K562 (cell line): Measurements from ENCODE around the gene PSMD13. TPM values are rescaled to one million over a fixed set of nuclear protein-coding genes. Genes with fewer than 3 reads are reported as not detected.

ENCODE experiments used
- CBX1 ChIP-seq: sonication (generic); IDR thresholded peaks from 2 replicates; pipeline ENCODE4 v1.6.1; 2016; ENCODE audit warnings: antibody characterized with exemption, low read depth, mild to moderate bottlenecking
- CCNT2 ChIP-seq: IDR thresholded peaks from 2 replicates; pipeline ENCODE4 v1.6.1; 2011; ENCODE audit warnings: borderline replicate concordance, low read depth, mild to moderate bottlenecking, moderate library complexity, mixed read lengths, low read length; ENCODE audit not compliant: insufficient read length; ENCODE audit errors: extremely low read depth
- JUNB ChIP-seq: fragments of 450-650 bp; formaldehyde crosslinking; conservative IDR thresholded peaks from 2 replicates; pipeline ENCODE4 v1.4.0; 2020; ENCODE audit warnings: mild to moderate bottlenecking
- KLF13 ChIP-seq: fragments of 450-650 bp; IDR thresholded peaks from 2 replicates; pipeline ENCODE4 v1.6.1; 2016; ENCODE audit warnings: missing genetic modification characterization, low read depth, mild to moderate bottlenecking, missing compliant biosample characterization, moderate library complexity, borderline replicate concordance
- MCM5 ChIP-seq: fragments of 450-650 bp; IDR thresholded peaks from 2 replicates; pipeline ENCODE4 v1.6.1; 2016; ENCODE audit warnings: low read depth
- NBN ChIP-seq: fragments of 450-650 bp; IDR thresholded peaks from 2 replicates; pipeline ENCODE4 v1.6.1; 2016; ENCODE audit warnings: low read depth, mild to moderate bottlenecking
- NCOA1 ChIP-seq: fragments of 450-650 bp; IDR thresholded peaks from 2 replicates; pipeline ENCODE4 v1.6.1; 2016; ENCODE audit warnings: low read depth
- NFATC3 ChIP-seq: fragments of 450-650 bp; IDR thresholded peaks from 2 replicates; pipeline ENCODE4 v1.6.1; 2017; ENCODE audit warnings: mild to moderate bottlenecking
- PHF20 ChIP-seq: fragments of 450-650 bp; IDR thresholded peaks from 2 replicates; pipeline ENCODE4 v1.6.1; 2018; ENCODE audit not compliant: partially characterized antibody
- RB1 ChIP-seq: fragments of 450-650 bp; IDR thresholded peaks from 2 replicates; pipeline ENCODE4 v1.6.1; 2017; ENCODE audit warnings: low read depth, mild to moderate bottlenecking
- TEAD4 ChIP-seq, 2 experiments: sonication (generic) in 1 of 2; formaldehyde crosslinking in 1 of 2; IDR thresholded peaks; 2 replicates each; pipeline versions ENCODE4 v1.6.1 to v1.8.0; 2012 to 2022; ENCODE audit warnings: borderline replicate concordance in 1 of 2, inconsistent platforms in 1 of 2, low read length in 1 of 2, mild to moderate bottlenecking in 1 of 2, missing genetic modification reagents in 1 of 2
- ZC3H8 ChIP-seq: fragments of 450-650 bp; IDR thresholded peaks from 2 replicates; pipeline ENCODE4 v1.6.1; 2017
- ZFP1 ChIP-seq: fragments of 450-650 bp; formaldehyde crosslinking; IDR thresholded peaks from 2 replicates; pipeline ENCODE4 v1.4.0; 2020; ENCODE audit warnings: mild to moderate bottlenecking, mixed read lengths
- ZNF274 ChIP-seq: IDR thresholded peaks from 2 replicates; pipeline ENCODE4 v1.6.1; 2011; ENCODE audit warnings: low read depth, mild to moderate bottlenecking, low read length, moderate library complexity, borderline replicate concordance
- ZNF347 ChIP-seq: fragments of 450-650 bp; formaldehyde crosslinking; IDR thresholded peaks from 2 replicates; pipeline ENCODE4 v1.4.0; 2020; ENCODE audit warnings: low read depth, mild to moderate bottlenecking, moderate library complexity
- ZNF408 ChIP-seq: fragments of 250-450 bp; sonication (Bioruptor Pico); IDR thresholded peaks from 2 replicates; pipeline ENCODE4 v1.4.0; 2020; ENCODE audit warnings: low read depth, mild to moderate bottlenecking, moderate library complexity
- ZNF766 ChIP-seq: fragments of 200-800 bp; sonication (Bioruptor generic); conservative IDR thresholded peaks from 2 replicates; pipeline ENCODE4 v1.6.1; 2016; ENCODE audit warnings: missing genetic modification characterization, missing compliant biosample characterization
- ZSCAN32 ChIP-seq: fragments of 450-650 bp; formaldehyde crosslinking; IDR thresholded peaks from 2 replicates; pipeline ENCODE4 v1.4.0; 2020; ENCODE audit warnings: mild to moderate bottlenecking, moderate library complexity
- polyA plus RNA-seq, 8 experiments: library from polyadenylated mRNA; depleted of rRNA in 4 of 8; stranded (reverse) in 5 of 8; unstranded in 3 of 8; fragments of >200 nt; fragmentation: Nextera tagmentation in 2 of 8; fragmentation: Illumina TruSeq in 1 of 8; extraction: Ambion mirVana in 2 of 8; extraction: Trizol in 1 of 8; gene quantifications; 2 replicates each; pipeline versions ENCODE4 v1.2.1 to v1.2.3, GENCODE V29; 2011 to 2014; ENCODE audit warnings: inconsistent platforms in 1 of 8, missing spikeins in 1 of 8
- total RNA-seq, 7 experiments: library from RNA; depleted of rRNA in 6 of 7; stranded (reverse); fragments of >200 nt in 6 of 7; fragmentation: Illumina TruSeq in 2 of 7; extraction: Trizol in 2 of 7; gene quantifications; 2 replicates each; pipeline versions ENCODE4 v1.2.1 to v1.2.3, GENCODE V29; 2011 to 2021; ENCODE audit warnings: low replicate concordance in 1 of 7
- TF ChIP-seq, protein P1 (sequence below): fragments of 450-650 bp; IDR thresholded peaks from 2 replicates; pipeline ENCODE4 v1.6.1; 2018; ENCODE audit not compliant: partially characterized antibody
- TF ChIP-seq, protein P2 (sequence below): fragments of 450-650 bp; formaldehyde crosslinking; IDR thresholded peaks from 2 replicates; pipeline ENCODE4 v1.4.0; 2020; ENCODE audit warnings: mild to moderate bottlenecking, moderate library complexity
- TF ChIP-seq, protein P3 (sequence below): fragments of 450-650 bp; formaldehyde crosslinking; IDR thresholded peaks from 2 replicates; pipeline ENCODE4 v1.4.0; 2020; ENCODE audit warnings: mild to moderate bottlenecking, moderate library complexity

The PSMD13 gene
- total and polyA plus RNA-seq, 9 of the 15 experiments (the other 6 are each of a cell fraction or from before 2014, with no cell fraction given): 185 to 383 (median 267) TPM

DNA sequence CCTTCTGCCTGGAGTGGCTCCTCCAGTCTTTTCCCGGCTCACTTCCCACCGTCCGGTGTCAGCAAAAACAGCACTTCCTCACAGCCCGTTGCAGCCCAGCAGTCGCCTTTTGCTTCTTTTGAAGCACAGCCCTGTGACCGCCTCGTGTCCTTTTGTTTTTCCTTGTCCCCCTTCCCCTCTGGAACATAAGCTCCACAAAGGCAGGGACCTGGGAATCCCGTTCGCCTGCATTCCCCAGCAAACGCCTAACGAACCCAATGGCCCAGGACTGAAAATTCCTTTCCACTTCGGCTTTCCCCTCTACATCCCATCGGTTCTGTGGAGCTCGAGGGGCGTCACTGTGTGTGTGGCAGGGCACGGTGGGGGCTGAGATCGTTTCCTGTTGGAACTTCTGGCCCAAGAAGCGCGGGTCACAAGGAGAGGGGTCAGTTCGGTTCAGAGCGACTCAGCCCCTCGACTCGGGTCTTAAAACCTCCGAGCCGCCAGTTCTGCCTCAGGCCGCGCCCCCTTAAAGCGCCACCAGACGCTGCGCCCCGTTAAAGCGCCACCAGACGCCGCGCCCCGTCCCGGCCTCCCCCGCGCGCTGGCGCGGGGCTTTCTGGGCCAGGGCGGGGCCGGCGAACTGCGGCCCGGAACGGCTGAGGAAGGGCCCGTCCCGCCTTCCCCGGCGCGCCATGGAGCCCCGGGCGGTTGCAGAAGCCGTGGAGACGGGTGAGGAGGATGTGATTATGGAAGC is 28.4 kb upstream of the PSMD13 start (continued):
- TF ChIP-seq, protein P1, sequence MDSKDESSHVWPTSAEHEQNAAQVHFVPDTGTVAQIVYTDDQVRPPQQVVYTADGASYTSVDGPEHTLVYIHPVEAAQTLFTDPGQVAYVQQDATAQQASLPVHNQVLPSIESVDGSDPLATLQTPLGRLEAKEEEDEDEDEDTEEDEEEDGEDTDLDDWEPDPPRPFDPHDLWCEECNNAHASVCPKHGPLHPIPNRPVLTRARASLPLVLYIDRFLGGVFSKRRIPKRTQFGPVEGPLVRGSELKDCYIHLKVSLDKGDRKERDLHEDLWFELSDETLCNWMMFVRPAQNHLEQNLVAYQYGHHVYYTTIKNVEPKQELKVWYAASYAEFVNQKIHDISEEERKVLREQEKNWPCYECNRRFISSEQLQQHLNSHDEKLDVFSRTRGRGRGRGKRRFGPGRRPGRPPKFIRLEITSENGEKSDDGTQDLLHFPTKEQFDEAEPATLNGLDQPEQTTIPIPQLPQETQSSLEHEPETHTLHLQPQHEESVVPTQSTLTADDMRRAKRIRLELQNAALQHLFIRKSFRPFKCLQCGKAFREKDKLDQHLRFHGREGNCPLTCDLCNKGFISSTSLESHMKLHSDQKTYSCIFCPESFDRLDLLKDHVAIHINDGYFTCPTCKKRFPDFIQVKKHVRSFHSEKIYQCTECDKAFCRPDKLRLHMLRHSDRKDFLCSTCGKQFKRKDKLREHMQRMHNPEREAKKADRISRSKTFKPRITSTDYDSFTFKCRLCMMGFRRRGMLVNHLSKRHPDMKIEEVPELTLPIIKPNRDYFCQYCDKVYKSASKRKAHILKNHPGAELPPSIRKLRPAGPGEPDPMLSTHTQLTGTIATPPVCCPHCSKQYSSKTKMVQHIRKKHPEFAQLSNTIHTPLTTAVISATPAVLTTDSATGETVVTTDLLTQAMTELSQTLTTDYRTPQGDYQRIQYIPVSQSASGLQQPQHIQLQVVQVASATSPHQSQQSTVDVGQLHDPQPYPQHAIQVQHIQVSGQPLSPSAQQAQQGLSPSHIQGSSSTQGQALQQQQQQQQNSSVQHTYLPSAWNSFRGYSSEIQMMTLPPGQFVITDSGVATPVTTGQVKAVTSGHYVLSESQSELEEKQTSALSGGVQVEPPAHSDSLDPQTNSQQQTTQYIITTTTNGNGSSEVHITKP: no peak
- TF ChIP-seq ZFP1 (CRISPR knock-in tag) (no peak), RB1 (peak; percentile 90), CBX1 (peak; percentile 32; the same call in 1 of the 2 replicates), MCM5 (no peak), ZNF274 (no peak), CCNT2 (peak; percentile 93), ZNF347 (CRISPR knock-in tag) (no peak), ZC3H8 (no peak), JUNB (CRISPR knock-in tag) (no peak), NBN (no peak; the same call in 1 of the 2 replicates), ZNF766 (CRISPR knock-in tag) (peak; percentile 62; the same call in 1 of the 2 replicates), NCOA1 (no peak), KLF13 (tag) (no peak), TEAD4 (IDR thresholded peaks at IDR 0.05; ENCODE audit: low read length) (no peak), TEAD4 (CRISPR knock-in tag; IDR thresholded peaks at IDR 0.05; ENCODE audit: borderline replicate concordance) (no peak), ZSCAN32 (no peak), NFATC3 (no peak), ZNF408 (CRISPR knock-in tag) (no peak), PHF20 (peak; percentile 28)
- TF ChIP-seq, protein P2, sequence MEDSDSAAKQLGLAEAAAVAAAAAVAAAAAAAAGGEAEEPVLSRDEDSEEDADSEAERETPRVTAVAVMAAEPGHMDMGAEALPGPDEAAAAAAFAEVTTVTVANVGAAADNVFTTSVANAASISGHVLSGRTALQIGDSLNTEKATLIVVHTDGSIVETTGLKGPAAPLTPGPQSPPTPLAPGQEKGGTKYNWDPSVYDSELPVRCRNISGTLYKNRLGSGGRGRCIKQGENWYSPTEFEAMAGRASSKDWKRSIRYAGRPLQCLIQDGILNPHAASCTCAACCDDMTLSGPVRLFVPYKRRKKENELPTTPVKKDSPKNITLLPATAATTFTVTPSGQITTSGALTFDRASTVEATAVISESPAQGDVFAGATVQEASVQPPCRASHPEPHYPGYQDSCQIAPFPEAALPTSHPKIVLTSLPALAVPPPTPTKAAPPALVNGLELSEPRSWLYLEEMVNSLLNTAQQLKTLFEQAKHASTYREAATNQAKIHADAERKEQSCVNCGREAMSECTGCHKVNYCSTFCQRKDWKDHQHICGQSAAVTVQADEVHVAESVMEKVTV (CRISPR knock-in tag): no peak
- TF ChIP-seq, protein P3, sequence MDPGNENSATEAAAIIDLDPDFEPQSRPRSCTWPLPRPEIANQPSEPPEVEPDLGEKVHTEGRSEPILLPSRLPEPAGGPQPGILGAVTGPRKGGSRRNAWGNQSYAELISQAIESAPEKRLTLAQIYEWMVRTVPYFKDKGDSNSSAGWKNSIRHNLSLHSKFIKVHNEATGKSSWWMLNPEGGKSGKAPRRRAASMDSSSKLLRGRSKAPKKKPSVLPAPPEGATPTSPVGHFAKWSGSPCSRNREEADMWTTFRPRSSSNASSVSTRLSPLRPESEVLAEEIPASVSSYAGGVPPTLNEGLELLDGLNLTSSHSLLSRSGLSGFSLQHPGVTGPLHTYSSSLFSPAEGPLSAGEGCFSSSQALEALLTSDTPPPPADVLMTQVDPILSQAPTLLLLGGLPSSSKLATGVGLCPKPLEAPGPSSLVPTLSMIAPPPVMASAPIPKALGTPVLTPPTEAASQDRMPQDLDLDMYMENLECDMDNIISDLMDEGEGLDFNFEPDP (CRISPR knock-in tag): no peak
